Measurements from ENCODE around the gene SPON1.
"Not testable (repeated sequence)": the region's sequence is repeated elsewhere in the genome, so short reads cannot be mapped to it uniquely, and the experiment has no call there.

The SPON1 gene

GRCh38 chr11:14082338-14082737 is 119.8 kb downstream of the SPON1 start:
- no peak for DNase-seq (ENCODE audit: low read depth)

- not testable (repeated sequence) for DNase-seq (ENCODE audit: low read depth)
Measured at GRCh38 chr11:14088861-14089260, 126.3 kb downstream of the SPON1 start.

GRCh38 chr11:14089690-14090462 is 127.4 kb downstream of the SPON1 start:
- no peak for DNase-seq (ENCODE audit: low read depth)

- not testable (repeated sequence) for DNase-seq (ENCODE audit: low read depth)
Measured at GRCh38 chr11:14090631-14091030, 128.1 kb downstream of the SPON1 start.

DNA sequence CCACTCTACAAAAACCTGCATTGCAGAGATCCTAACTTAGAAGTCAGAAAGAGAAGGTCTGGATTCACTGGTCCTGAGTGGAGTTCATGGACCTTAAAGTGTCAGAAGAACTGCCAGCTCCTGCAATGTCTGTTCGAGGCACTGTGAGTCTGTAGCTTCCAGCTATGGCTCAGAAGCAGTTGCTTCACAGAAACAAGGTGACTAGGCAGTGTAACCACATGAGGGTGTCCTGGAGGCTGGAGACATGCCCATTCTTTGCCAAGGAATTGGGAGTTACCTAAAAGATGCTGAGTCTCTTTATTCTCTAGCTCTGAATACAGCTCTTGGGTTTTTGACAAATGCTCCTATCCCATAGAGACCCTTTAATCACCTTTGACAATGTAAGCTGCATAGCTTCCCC is 130.5 kb downstream of the SPON1 start:
- no peak for DNase-seq (ENCODE audit: low read depth)

DNA sequence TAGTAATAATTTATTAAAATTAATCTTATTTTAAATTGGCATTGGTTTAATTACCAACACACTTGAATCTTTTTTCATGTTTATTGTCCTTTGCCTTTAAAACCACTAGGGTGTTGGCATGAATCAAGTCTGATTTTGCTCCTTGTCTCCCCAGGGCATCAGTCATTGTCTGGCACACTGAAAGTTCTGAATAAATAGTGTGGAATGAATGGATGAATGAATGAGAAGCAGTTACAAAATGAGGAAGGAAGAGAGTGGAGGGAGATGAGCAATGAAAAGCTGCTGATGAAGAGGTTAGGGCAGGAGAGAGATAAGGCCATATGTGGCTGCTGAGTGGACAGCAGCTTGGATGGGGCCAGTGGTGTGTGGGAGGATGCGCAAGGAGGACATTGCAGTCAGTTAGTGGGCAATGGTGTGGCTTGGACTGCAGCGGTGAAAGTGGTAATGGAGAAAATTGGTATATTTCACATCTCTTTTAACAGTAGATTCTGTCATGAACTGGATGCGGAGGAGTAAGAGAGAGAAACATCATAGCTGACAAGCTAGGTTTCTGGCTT is 132.0 kb downstream of the SPON1 start:
- DNase-seq (ENCODE audit: low read depth) = no peak

DNA sequence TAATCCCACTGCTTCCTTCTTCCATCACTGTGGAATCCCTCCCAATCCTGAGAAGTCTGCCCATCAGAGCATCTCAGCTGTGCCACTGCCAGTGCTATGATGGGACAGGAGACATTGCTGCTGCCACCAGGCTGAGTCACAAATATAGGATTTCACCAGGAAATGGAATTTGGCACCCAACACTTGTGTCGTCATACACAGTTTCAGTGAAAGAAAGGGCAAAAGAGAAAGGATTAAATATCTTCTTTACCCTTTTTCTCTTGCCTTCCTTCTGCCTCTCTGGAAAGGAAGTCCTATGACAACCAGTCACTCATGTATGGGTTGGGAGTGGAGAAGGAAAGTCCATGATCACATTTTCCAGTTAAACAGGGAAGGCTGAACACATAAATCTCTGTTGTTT is 133.4 kb downstream of the SPON1 start:
- no peak for DNase-seq (ENCODE audit: low read depth)

DNA sequence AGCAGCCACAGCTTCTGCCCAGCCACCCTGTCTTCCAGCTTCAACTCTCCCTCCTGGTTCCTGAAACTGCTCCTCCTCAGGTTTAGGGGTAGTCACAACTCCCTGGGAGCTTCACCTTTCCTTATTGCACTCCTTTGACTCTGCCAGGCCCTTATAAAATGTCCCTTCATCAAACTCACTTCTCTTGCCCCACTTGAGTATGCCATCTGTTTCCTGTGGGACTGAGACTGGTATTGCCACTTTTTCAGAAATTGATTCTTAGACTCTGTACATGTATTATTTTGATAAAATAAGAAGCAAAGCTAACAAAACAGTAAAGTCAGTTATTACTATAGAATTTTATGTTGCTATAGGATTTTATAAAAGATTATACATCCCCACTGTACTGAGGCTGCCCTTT is 134.1 kb downstream of the SPON1 start:
- no peak for DNase-seq (ENCODE audit: low read depth)

GRCh38 chr11:14101388-14101787 is 138.9 kb downstream of the SPON1 start:
- DNase-seq (ENCODE audit: low read depth) = no peak

DNA sequence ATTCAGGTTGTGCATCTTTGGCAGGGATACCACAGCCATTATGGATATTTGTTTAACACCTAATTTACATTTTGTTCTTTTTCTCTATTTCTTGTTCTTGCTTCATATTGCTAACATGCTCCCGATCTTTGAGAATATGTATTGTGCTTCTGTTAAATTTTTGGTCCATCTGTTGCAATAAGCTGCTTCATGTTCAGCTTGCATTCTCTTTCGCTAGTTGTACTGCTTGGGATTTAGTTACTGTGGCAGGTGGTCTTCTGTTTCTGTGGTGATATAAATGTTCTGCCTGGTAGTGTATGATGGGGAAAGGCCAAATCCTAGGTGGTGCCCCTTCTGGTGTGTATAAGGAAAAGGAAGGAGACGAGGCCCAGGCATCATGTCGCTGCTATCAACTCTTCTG is 140.2 kb downstream of the SPON1 start:
- DNase-seq (ENCODE audit: low read depth) = no peak

- no peak for DNase-seq (ENCODE audit: low read depth)
Measured at GRCh38 chr11:14105446-14105845, 142.9 kb downstream of the SPON1 start.

DNA sequence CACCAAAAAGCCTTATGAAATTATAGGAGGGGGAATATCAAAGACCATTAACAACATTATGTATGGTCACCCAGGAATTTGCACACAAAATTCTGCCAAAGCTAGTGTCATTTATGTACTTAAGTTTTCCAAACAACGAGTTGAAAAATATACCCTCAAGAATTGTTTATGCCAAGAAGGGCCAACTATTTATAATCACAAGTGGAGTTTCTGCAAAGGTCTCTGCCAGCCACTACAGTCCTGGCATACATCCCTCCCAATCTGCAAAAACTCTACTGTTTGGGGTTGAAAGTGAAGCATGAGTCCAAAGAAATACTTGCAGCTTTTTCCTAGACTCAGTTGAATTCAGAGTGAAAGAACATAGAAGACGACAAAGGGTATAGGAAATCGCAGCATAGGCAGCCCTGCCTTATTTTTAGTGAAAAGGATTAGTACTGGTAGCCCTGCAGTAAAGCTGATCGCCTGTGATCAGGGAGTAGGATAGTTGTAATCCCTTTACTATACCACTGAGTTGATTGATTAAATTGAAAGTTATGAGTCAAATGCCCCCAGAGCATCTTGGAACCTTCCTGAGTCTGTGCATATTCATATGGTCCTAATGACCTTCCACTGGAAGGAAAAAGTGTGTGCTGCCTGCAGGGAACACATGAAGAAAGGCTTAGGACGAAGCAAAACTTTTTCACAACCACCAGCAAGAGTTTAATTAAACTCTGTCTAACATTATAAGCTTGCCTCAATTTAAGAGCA is 144.0 kb downstream of the SPON1 start:
- no peak for DNase-seq (ENCODE audit: low read depth)

DNA sequence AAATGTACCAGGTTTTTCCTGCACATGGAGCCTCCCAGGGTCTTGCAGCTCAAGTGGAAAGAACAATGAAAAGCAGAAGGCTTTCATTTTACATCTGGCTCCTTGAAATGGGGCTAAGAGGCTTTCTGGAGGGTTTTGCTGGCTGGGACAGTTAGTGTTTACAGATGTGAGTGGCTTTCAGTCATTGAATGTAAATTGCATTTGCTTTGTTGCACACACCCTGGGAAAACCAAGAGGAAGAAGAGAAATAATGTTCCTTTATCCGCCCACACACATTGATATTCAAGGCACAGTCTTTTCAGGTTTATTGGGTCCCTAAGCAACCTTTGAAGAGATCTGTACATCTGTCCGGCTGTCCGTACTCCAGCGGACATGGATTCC is 144.5 kb downstream of the SPON1 start:
- no peak for DNase-seq (ENCODE audit: low read depth)

- no peak for DNase-seq (ENCODE audit: low read depth)
Measured at GRCh38 chr11:14109742-14110141, 147.2 kb downstream of the SPON1 start.

GRCh38 chr11:14110629-14111028 is 148.1 kb downstream of the SPON1 start:
- no peak for DNase-seq (ENCODE audit: low read depth)

DNA sequence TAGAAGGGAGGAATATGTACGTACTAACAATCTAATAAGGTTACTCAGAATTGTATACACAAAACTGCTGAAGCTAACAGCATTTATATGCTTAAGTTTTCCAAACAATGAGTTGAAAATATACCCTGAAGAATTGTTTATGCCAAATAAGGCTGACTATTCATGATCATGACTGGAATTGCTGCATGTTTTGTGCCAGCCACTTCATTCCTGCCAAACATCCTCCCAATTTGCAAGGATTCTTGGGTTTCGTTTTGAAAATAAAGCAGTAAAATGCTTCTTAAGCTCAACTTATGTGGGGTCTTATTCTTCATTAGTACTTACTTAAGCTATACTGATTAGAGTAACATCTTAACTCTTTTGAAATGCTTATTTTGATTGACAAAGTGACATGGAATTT is 149.0 kb downstream of the SPON1 start:
- no peak for DNase-seq (ENCODE audit: low read depth)

DNA sequence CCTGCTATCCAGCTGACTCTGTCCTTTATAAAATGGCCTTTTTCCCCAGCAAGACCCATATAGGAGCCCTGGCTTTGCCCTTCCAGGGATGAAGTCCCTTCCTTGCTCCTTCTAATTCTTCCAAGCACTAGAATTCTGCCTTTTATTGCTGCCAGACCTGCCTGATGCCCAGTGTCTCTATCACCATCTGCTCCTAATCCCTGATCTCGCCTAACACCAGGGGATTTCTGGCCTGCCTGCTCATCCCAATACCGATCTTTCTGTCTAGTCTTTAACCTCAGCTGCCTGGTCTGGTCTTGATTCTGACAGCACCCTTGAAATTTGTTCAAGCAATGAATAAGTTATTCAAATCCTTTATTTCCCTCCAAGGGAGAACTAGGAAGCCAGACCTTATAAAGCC is 150.2 kb downstream of the SPON1 start:
- DNase-seq (ENCODE audit: low read depth) = no peak

DNA sequence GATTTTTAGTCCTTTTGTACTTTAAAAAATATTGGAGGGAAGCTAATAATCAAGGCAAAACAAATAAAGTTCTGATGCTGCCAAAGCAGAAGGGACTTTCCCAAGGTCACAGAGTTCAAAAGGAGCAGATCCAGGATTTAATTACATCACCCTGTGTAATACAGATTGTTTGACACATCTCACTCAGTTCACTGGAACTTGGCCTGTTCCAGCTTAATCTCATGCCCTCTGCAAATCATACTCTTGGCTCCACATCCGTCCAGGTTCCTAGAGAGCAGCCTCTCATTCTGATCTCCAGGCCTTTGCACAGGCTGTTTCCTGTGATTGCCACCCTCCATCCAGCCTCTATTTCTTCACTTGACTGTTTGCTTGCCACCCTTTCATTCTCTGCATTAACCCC is 151.7 kb downstream of the SPON1 start:
- DNase-seq (ENCODE audit: low read depth) = no peak

GRCh38 chr11:14114786-14115185 is 152.3 kb downstream of the SPON1 start:
- no peak for DNase-seq (ENCODE audit: low read depth)

- DNase-seq (ENCODE audit: low read depth) = no peak
Measured at GRCh38 chr11:14117632-14118031, 155.1 kb downstream of the SPON1 start.

DNA sequence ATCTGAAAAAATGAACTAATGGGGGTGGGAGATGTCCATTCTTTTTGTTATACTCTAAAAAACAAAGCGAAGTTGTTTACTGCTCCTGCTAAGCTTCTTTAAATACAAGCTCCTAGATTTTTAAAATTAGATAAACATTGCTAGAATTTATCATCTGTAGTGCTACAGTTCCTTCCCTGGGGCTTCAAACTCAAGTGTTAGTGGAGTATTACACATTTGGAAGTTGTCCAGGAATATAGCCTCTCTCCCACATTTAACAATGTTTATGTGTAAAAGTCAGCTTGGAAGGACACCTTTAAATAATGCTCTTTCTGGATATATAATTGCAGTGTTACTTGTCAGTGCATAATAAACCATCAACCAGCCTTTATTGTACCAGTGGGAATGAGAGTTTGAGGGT is 155.5 kb downstream of the SPON1 start:
- DNase-seq (ENCODE audit: low read depth) = no peak

GRCh38 chr11:14119357-14119756 is 156.8 kb downstream of the SPON1 start:
- DNase-seq (ENCODE audit: low read depth) = no peak

DNA sequence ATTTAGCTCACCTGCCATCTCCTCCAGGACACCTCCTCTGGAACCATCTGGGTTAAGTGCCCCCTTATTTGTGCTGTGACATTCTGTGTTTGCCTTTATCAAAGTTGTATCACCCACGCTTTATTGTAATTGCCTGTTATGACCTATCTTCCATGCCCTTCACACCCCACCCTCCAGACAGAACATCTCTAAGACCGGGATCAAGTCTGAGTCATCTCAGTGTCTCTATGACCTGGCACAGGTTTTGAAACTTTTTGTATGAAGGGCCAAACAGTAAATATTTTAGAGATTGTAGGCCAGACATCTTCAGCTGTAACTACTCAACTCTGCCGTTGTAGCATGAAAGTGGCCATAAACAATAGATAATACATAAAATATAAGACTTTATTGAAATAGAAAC is 161.8 kb downstream of the SPON1 start:
- DNase-seq (ENCODE audit: low read depth) = no peak

All from activated T-cell treated with anti-CD3 and anti-CD28 coated beads for 24 hours (primary cell).